ENCODE data around the gene MAN1A2. TPM values are rescaled to one million over a fixed set of nuclear protein-coding genes. Genes with fewer than 3 reads are reported as not detected.
A peak's percentile ranks its signal among the peaks of the same experiment; 100 is the strongest.

The MAN1A2 gene
- total RNA-seq, 1 donor: 51.0 TPM

GRCh38 chr1:117335376-117336086 lies 31.7 kb upstream of the MAN1A2 start:
- TF ChIP-seq, protein P1, sequence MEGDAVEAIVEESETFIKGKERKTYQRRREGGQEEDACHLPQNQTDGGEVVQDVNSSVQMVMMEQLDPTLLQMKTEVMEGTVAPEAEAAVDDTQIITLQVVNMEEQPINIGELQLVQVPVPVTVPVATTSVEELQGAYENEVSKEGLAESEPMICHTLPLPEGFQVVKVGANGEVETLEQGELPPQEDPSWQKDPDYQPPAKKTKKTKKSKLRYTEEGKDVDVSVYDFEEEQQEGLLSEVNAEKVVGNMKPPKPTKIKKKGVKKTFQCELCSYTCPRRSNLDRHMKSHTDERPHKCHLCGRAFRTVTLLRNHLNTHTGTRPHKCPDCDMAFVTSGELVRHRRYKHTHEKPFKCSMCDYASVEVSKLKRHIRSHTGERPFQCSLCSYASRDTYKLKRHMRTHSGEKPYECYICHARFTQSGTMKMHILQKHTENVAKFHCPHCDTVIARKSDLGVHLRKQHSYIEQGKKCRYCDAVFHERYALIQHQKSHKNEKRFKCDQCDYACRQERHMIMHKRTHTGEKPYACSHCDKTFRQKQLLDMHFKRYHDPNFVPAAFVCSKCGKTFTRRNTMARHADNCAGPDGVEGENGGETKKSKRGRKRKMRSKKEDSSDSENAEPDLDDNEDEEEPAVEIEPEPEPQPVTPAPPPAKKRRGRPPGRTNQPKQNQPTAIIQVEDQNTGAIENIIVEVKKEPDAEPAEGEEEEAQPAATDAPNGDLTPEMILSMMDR (IDR thresholded peaks at IDR 0.05; ENCODE audit: extremely low read depth, low read depth, low read length): no peak
- no peaks in the 10 kb centered on the region for H3K36me3 ChIP-seq (ENCODE audit: insufficient read depth, low read length)

GRCh38 chr1:117336088-117336817 lies 31.0 kb upstream of the MAN1A2 start:
- Histone ChIP-seq H3K36me3 (ENCODE audit: insufficient read depth, low read length) (no peaks in the 10 kb centered on the region), H4K20me1 (ENCODE audit: insufficient read depth, low read length) (no peaks in the 10 kb centered on the region), H2AFZ (ENCODE audit: low read length) (no peak overlapping the region), H3K4me1 (ENCODE audit: insufficient read depth, low read length) (no peaks in the 10 kb centered on the region), H3K27me3 (ENCODE audit: insufficient read depth, low read length) (no peaks in the 10 kb centered on the region), H3K79me2 (ENCODE audit: insufficient read depth, low read length) (no peaks in the 10 kb centered on the region), H3K4me2 (ENCODE audit: insufficient read depth, low read length) (no peak overlapping the region), H3K9me3 (ENCODE audit: low read depth, low read length) (no peaks in the 10 kb centered on the region), H3K4me3 (ENCODE audit: insufficient read depth, low read length) (no peak overlapping the region), H3K27ac (ENCODE audit: low read depth, low read length) (no peak overlapping the region)
- DNase-seq (ENCODE audit: insufficient read length, low spot score, missing footprints): no peak
- TF ChIP-seq, protein P1 (IDR thresholded peaks at IDR 0.05; ENCODE audit: extremely low read depth, low read depth, low read length): no peak

More at GRCh38 chr1:117335376-117336086, 31.7 kb upstream of the MAN1A2 start:
- Histone ChIP-seq H3K9me3 (ENCODE audit: low read depth, low read length) (no peaks in the 10 kb centered on the region), H3K4me3 (ENCODE audit: insufficient read depth, low read length) (no peak overlapping the region), H3K27ac (ENCODE audit: low read depth, low read length) (no peak overlapping the region), H3K4me2 (ENCODE audit: insufficient read depth, low read length) (no peak overlapping the region), H2AFZ (ENCODE audit: low read length) (no peak overlapping the region), H3K27me3 (ENCODE audit: insufficient read depth, low read length) (no peaks in the 10 kb centered on the region), H4K20me1 (ENCODE audit: insufficient read depth, low read length) (no peaks in the 10 kb centered on the region), H3K79me2 (ENCODE audit: insufficient read depth, low read length) (no peaks in the 10 kb centered on the region), H3K4me1 (ENCODE audit: insufficient read depth, low read length) (no peaks in the 10 kb centered on the region)
- no peak for DNase-seq (ENCODE audit: insufficient read length, low spot score, missing footprints)

GRCh38 chr1:117339866-117340700 lies 27.2 kb upstream of the MAN1A2 start:
- H3K4me2 ChIP-seq (ENCODE audit: insufficient read depth, low read length): no peak overlapping the region
- H3K79me2 ChIP-seq (ENCODE audit: insufficient read depth, low read length): no peaks in the 10 kb centered on the region
- no peak for DNase-seq (ENCODE audit: insufficient read length, low spot score, missing footprints)
- peak overlapping the region; percentile 57 for H2AFZ ChIP-seq (ENCODE audit: low read length)
- H4K20me1 ChIP-seq (ENCODE audit: insufficient read depth, low read length): no peaks in the 10 kb centered on the region
- H3K36me3 ChIP-seq (ENCODE audit: insufficient read depth, low read length): no peaks in the 10 kb centered on the region
- TF ChIP-seq, protein P1 (IDR thresholded peaks at IDR 0.05; ENCODE audit: extremely low read depth, low read depth, low read length): no peak
- H3K4me1 ChIP-seq (ENCODE audit: insufficient read depth, low read length): no peaks in the 10 kb centered on the region
- H3K27ac ChIP-seq (ENCODE audit: low read depth, low read length): no peak overlapping the region
- H3K9me3 ChIP-seq (ENCODE audit: low read depth, low read length): no peaks in the 10 kb centered on the region
- H3K27me3 ChIP-seq (ENCODE audit: insufficient read depth, low read length): peaks cover 3% of the 10 kb centered on the region
- no peak overlapping the region for H3K4me3 ChIP-seq (ENCODE audit: insufficient read depth, low read length)
